Brain microvascular endothelial cell (primary cell): ENCODE measurements around the gene PTPN9.
A peak's percentile ranks its signal among the peaks of the same experiment; 100 is the strongest.
"Not testable (repeated sequence)": the region's sequence is repeated elsewhere in the genome, so short reads cannot be mapped to it uniquely, and the experiment has no call there.

ENCODE experiments used
- DNase-seq: peaks from one replicate; pipeline ENCODE4 v3.0.0-alpha.2; 2020
- H3K27ac ChIP-seq: fragments of 250-450 bp; sonication (Bioruptor Pico); 2 replicates; pipeline ENCODE4 v1.5.1; 2020; ENCODE audit warnings: mild to moderate bottlenecking, moderate library complexity
- H3K27me3 ChIP-seq: fragments of 250-450 bp; sonication (Bioruptor Pico); replicated peaks from 2 replicates; pipeline ENCODE4 v1.5.1; 2020; ENCODE audit warnings: mild to moderate bottlenecking
- H3K36me3 ChIP-seq: fragments of 250-450 bp; sonication (Bioruptor Pico); replicated peaks from 2 replicates; pipeline ENCODE4 v1.5.1; 2020; ENCODE audit warnings: mild to moderate bottlenecking
- H3K4me3 ChIP-seq: 2 replicates; pipeline ENCODE4 v1.5.1; 2011; ENCODE audit warnings: low read depth, mild to moderate bottlenecking, control low read depth, low read length, moderate library complexity
- CTCF ChIP-seq: IDR thresholded peaks from 2 replicates; pipeline ENCODE4 v1.5.1; 2011; ENCODE audit warnings: low read depth, mild to moderate bottlenecking, moderate library complexity, low read length, control low read depth, inconsistent platforms; ENCODE audit errors: missing control alignments
- in situ Hi-C: cut with HindIII; loops from 2 replicates; pipeline ENCODE4 v1.10.0; 2017; ENCODE audit warnings: low sequenced_read_pairs, low pct_ligation_motif_present

Gene PTPN9

GRCh38 chr15:75523011-75523410 is 56.1 kb downstream of the PTPN9 start:
- Histone ChIP-seq H3K27me3 (no peaks in the 10 kb centered on the region), H3K36me3 (peaks cover 40% of the 10 kb centered on the region), H3K27ac (no peak overlapping the region), H3K4me3 (no peak overlapping the region)
- in situ Hi-C loops: no loop called here
- DNase-seq: no peak
- TF ChIP-seq CTCF: no peak

GRCh38 chr15:75517233-75517632 is 61.9 kb downstream of the PTPN9 start:
- in situ Hi-C loops: no loop called here
- DNase-seq: no peak
- Histone ChIP-seq H3K27me3 (no peaks in the 10 kb centered on the region), H3K27ac (no peak overlapping the region), H3K4me3 (no peak overlapping the region), H3K36me3 (peaks cover 35% of the 10 kb centered on the region)
- TF ChIP-seq CTCF: no peak

- in situ Hi-C loops: no loop called here
- Histone ChIP-seq H3K36me3 (peaks cover 35% of the 10 kb centered on the region), H3K27ac (no peak overlapping the region), H3K27me3 (no peaks in the 10 kb centered on the region), H3K4me3 (no peak overlapping the region)
- peak; percentile 75 for TF ChIP-seq CTCF
- DNase-seq: peak; percentile 29
Observed at GRCh38 chr15:75508840-75509532, 70.1 kb downstream of the PTPN9 start.

GRCh38 chr15:75502360-75502759 is 76.8 kb downstream of the PTPN9 start:
- H3K4me3 ChIP-seq: no peak overlapping the region
- no peaks in the 10 kb centered on the region for H3K27me3 ChIP-seq
- no peak for DNase-seq
- no peak overlapping the region for H3K27ac ChIP-seq
- no peak for TF ChIP-seq CTCF
- H3K36me3 ChIP-seq: peaks cover 29% of the 10 kb centered on the region
- in situ Hi-C loops: no loop called here

- no peak for TF ChIP-seq CTCF
- no peaks in the 10 kb centered on the region for H3K27me3 ChIP-seq
- no peak for DNase-seq
- H3K4me3 ChIP-seq: no peak overlapping the region
- peaks cover 22% of the 10 kb centered on the region for H3K36me3 ChIP-seq
- H3K27ac ChIP-seq: no peak overlapping the region
- in situ Hi-C loops: no loop called here
Observed at GRCh38 chr15:75493732-75494131, 85.4 kb downstream of the PTPN9 start.

- H3K36me3 ChIP-seq: peaks cover 26% of the 10 kb centered on the region
Observed at GRCh38 chr15:75483961-75484360, 95.2 kb downstream of the PTPN9 start.

GRCh38 chr15:75483556-75483955 is 95.6 kb downstream of the PTPN9 start:
- H3K27ac ChIP-seq, H3K4me3 ChIP-seq, in situ Hi-C loops, H3K27me3 ChIP-seq: not testable (repeated sequence)
- DNase-seq: peak; percentile 7
- peaks cover 24% of the 10 kb centered on the region for H3K36me3 ChIP-seq

More at GRCh38 chr15:75483961-75484360, 95.2 kb downstream of the PTPN9 start:
- DNase-seq: no peak
- Histone ChIP-seq H3K4me3 (no peak overlapping the region), H3K27ac (no peak overlapping the region), H3K27me3 (no peaks in the 10 kb centered on the region)
- no peak for TF ChIP-seq CTCF
- in situ Hi-C loops: no loop called here
